ENCODE results near the gene CCDC192.
"Not testable (repeated sequence)": the region's sequence is repeated elsewhere in the genome, so short reads cannot be mapped to it uniquely, and the experiment has no call there.

Gene CCDC192

GRCh38 chr5:127846884-127847283, 143.7 kb downstream of the CCDC192 start:
- Histone ChIP-seq H3K27me3 (ENCODE audit: insufficient read depth, low read length, poor library complexity, severe bottlenecking) (no peaks in the 10 kb centered on the region), H3K4me2 (ENCODE audit: low read depth, low read length, poor library complexity, severe bottlenecking) (no peak overlapping the region), H3F3A (ENCODE audit: low read depth) (no peaks in the 10 kb centered on the region), H4K20me1 (ENCODE audit: insufficient read depth, low read length, poor library complexity, severe bottlenecking) (no peaks in the 10 kb centered on the region), H3K4me3 (ENCODE audit: low read length, poor library complexity, severe bottlenecking) (no peak overlapping the region), H3K9me3 (ENCODE audit: insufficient read depth, low read depth, low read length) (no peaks in the 10 kb centered on the region), H3K4me1 (ENCODE audit: insufficient read depth, low read length, poor library complexity, severe bottlenecking) (no peaks in the 10 kb centered on the region), H2AFZ (ENCODE audit: low read length) (no peak overlapping the region), H3K9me2 (replicated peaks; ENCODE audit: low read depth, low read length) (no peaks in the 10 kb centered on the region), H3K36me3 (ENCODE audit: insufficient read depth, low read length) (no peaks in the 10 kb centered on the region), H3K9ac (ENCODE audit: low read depth, low read length, poor library complexity, severe bottlenecking) (no peak overlapping the region), H3K79me2 (ENCODE audit: insufficient read depth, low read length) (no peaks in the 10 kb centered on the region)
- TF ChIP-seq CTCF (conservative IDR thresholded peaks at IDR 0.05; ENCODE audit: low read length) = no peak
- TF ChIP-seq EZH2phosphoT487 (IDR thresholded peaks at IDR 0.05; ENCODE audit: borderline replicate concordance) = no peak

GRCh38 chr5:127847641-127848040, 144.4 kb downstream of the CCDC192 start:
- H3K4me2 ChIP-seq (ENCODE audit: low read depth, low read length, poor library complexity, severe bottlenecking); H3F3A ChIP-seq (ENCODE audit: low read depth); H3K79me2 ChIP-seq (ENCODE audit: insufficient read depth, low read length); H3K9ac ChIP-seq (ENCODE audit: low read depth, low read length, poor library complexity, severe bottlenecking); H4K20me1 ChIP-seq (ENCODE audit: insufficient read depth, low read length, poor library complexity, severe bottlenecking); H3K4me1 ChIP-seq (ENCODE audit: insufficient read depth, low read length, poor library complexity, severe bottlenecking); H3K9me3 ChIP-seq (ENCODE audit: insufficient read depth, low read depth, low read length); H3K36me3 ChIP-seq (ENCODE audit: insufficient read depth, low read length); H3K4me3 ChIP-seq (ENCODE audit: low read length, poor library complexity, severe bottlenecking); H2AFZ ChIP-seq (ENCODE audit: low read length); H3K27me3 ChIP-seq (ENCODE audit: insufficient read depth, low read length, poor library complexity, severe bottlenecking); H3K9me2 ChIP-seq (replicated peaks; ENCODE audit: low read depth, low read length): not testable (repeated sequence)

GRCh38 chr5:127848098-127848497, 144.9 kb downstream of the CCDC192 start:
- H3K27me3 ChIP-seq (ENCODE audit: insufficient read depth, low read length, poor library complexity, severe bottlenecking) = no peaks in the 10 kb centered on the region
- H3K4me3 ChIP-seq (ENCODE audit: low read length, poor library complexity, severe bottlenecking) = no peak overlapping the region
- H3K79me2 ChIP-seq (ENCODE audit: insufficient read depth, low read length) = no peaks in the 10 kb centered on the region
- TF ChIP-seq EZH2phosphoT487 (IDR thresholded peaks at IDR 0.05; ENCODE audit: borderline replicate concordance) (no peak), CTCF (conservative IDR thresholded peaks at IDR 0.05; ENCODE audit: low read length) (no peak)
- no peak overlapping the region for H2AFZ ChIP-seq (ENCODE audit: low read length)
- no peaks in the 10 kb centered on the region for H3K4me1 ChIP-seq (ENCODE audit: insufficient read depth, low read length, poor library complexity, severe bottlenecking)
- H3K9me3 ChIP-seq (ENCODE audit: insufficient read depth, low read depth, low read length) = no peaks in the 10 kb centered on the region
- no peaks in the 10 kb centered on the region for H4K20me1 ChIP-seq (ENCODE audit: insufficient read depth, low read length, poor library complexity, severe bottlenecking)
- H3K36me3 ChIP-seq (ENCODE audit: insufficient read depth, low read length) = no peaks in the 10 kb centered on the region
- no peak overlapping the region for H3K4me2 ChIP-seq (ENCODE audit: low read depth, low read length, poor library complexity, severe bottlenecking)
- H3F3A ChIP-seq (ENCODE audit: low read depth) = no peaks in the 10 kb centered on the region
- H3K9me2 ChIP-seq (replicated peaks; ENCODE audit: low read depth, low read length) = no peaks in the 10 kb centered on the region
- no peak overlapping the region for H3K9ac ChIP-seq (ENCODE audit: low read depth, low read length, poor library complexity, severe bottlenecking)

GRCh38 chr5:127849408-127849807, 146.2 kb downstream of the CCDC192 start:
- Histone ChIP-seq H2AFZ (ENCODE audit: low read length) (no peak overlapping the region), H3K9ac (ENCODE audit: low read depth, low read length, poor library complexity, severe bottlenecking) (no peak overlapping the region), H3K36me3 (ENCODE audit: insufficient read depth, low read length) (no peaks in the 10 kb centered on the region), H4K20me1 (ENCODE audit: insufficient read depth, low read length, poor library complexity, severe bottlenecking) (no peaks in the 10 kb centered on the region), H3K4me1 (ENCODE audit: insufficient read depth, low read length, poor library complexity, severe bottlenecking) (no peaks in the 10 kb centered on the region), H3K9me2 (replicated peaks; ENCODE audit: low read depth, low read length) (no peaks in the 10 kb centered on the region), H3K4me3 (ENCODE audit: low read length, poor library complexity, severe bottlenecking) (no peak overlapping the region), H3F3A (ENCODE audit: low read depth) (no peaks in the 10 kb centered on the region), H3K79me2 (ENCODE audit: insufficient read depth, low read length) (no peaks in the 10 kb centered on the region), H3K27me3 (ENCODE audit: insufficient read depth, low read length, poor library complexity, severe bottlenecking) (no peaks in the 10 kb centered on the region), H3K4me2 (ENCODE audit: low read depth, low read length, poor library complexity, severe bottlenecking) (no peak overlapping the region), H3K9me3 (ENCODE audit: insufficient read depth, low read depth, low read length) (no peaks in the 10 kb centered on the region)
- no peak for TF ChIP-seq CTCF (conservative IDR thresholded peaks at IDR 0.05; ENCODE audit: low read length)
- TF ChIP-seq EZH2phosphoT487 (IDR thresholded peaks at IDR 0.05; ENCODE audit: borderline replicate concordance) = no peak

Data from Loucy (cell line).